ENCODE results near the gene ESR1. TPM values are rescaled to one million over a fixed set of nuclear protein-coding genes. Genes with fewer than 3 reads are reported as not detected.

ESR1 gene
- total and polyA plus RNA-seq, 2 donors (not counting 1 experiment from before 2014, with no cell fraction given), result 0.06 to 0.50 TPM

DNA sequence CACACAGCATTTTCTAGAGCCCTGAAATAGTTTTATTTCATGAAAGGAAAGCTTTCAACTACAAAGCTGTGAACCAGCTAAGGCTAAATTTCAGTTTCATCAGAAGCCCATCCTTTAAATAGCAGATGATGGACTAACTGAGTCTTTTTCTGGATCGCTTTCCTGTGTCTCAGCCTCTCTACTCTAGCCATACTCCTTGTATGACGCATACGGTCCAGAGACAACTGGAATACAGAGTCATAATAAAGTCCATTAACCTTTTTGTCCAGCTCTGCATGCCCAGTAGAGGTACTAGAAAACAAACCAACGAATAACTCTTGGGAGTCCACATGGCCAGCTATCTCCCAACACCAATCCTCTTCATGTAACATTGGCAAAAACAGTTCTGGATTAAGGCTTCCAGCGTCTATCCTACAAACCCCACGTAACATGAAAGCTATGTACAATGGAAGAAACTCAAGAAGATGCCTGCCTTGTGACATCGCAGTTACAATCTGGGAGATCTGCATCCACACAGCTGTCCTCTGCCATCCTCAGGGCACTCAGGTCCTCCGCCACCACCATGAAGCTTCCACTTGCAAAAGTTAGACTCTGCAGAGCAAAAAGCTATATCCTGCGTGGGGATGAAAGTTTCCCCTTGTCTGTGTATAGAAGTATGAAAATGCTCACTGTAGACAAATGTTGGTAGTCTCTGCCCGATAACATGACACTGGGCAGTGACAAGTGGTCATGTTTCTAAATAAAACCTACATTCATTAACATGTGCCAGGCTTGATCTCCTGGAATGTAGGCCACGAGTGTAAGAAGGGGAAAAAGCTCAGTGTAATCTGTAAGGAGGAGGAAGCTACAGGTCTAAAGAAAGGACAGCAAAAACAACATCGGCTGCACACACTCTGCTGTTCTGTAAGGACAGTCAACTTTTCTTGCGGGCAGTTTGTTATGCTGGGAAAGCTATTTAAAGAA is 360.4 kb downstream of the ESR1 start:
- no peak overlapping the region for H2AFZ ChIP-seq (ENCODE audit: low read length)
- no peak overlapping the region for H3K27ac ChIP-seq (ENCODE audit: insufficient read depth, low read length)
- no peaks in the 10 kb centered on the region for H4K20me1 ChIP-seq (ENCODE audit: control insufficient read depth, extremely low read depth, insufficient read depth, low read length)
- no peaks in the 10 kb centered on the region for H3K27me3 ChIP-seq (ENCODE audit: control insufficient read depth, insufficient read depth, low read length)
- no peak overlapping the region for H3K9ac ChIP-seq (ENCODE audit: insufficient read depth, low read length)
- no peak overlapping the region for H3K4me2 ChIP-seq (ENCODE audit: extremely low read depth, insufficient read depth, low read length)
- H3K9me3 ChIP-seq (ENCODE audit: control insufficient read depth, insufficient read depth, low read depth, low read length), result no peaks in the 10 kb centered on the region
- no peaks in the 10 kb centered on the region for H3K36me3 ChIP-seq (ENCODE audit: control insufficient read depth, insufficient read depth, low read length)
- H3K4me3 ChIP-seq (replicated peaks in 1 of 4; ENCODE audit: control extremely low read depth in 1 of 4, insufficient read depth in 1 of 4, low read depth in 3 of 4, low read length in 4 of 4), result no peak overlapping the region
- H3K79me2 ChIP-seq (ENCODE audit: control insufficient read depth, insufficient read depth, low read length), result no peaks in the 10 kb centered on the region
- no peak for DNase-seq (ENCODE audit: low read depth in 2 of 2)
- no peaks in the 10 kb centered on the region for H3K4me1 ChIP-seq (ENCODE audit: control insufficient read depth, extremely low read depth, insufficient read depth, low read length)
- TF ChIP-seq EZH2 (IDR thresholded peaks at IDR 0.05; ENCODE audit: low read length, missing control alignments), result no peak
- TF ChIP-seq, protein P1, sequence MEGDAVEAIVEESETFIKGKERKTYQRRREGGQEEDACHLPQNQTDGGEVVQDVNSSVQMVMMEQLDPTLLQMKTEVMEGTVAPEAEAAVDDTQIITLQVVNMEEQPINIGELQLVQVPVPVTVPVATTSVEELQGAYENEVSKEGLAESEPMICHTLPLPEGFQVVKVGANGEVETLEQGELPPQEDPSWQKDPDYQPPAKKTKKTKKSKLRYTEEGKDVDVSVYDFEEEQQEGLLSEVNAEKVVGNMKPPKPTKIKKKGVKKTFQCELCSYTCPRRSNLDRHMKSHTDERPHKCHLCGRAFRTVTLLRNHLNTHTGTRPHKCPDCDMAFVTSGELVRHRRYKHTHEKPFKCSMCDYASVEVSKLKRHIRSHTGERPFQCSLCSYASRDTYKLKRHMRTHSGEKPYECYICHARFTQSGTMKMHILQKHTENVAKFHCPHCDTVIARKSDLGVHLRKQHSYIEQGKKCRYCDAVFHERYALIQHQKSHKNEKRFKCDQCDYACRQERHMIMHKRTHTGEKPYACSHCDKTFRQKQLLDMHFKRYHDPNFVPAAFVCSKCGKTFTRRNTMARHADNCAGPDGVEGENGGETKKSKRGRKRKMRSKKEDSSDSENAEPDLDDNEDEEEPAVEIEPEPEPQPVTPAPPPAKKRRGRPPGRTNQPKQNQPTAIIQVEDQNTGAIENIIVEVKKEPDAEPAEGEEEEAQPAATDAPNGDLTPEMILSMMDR (conservative IDR thresholded peaks at IDR 0.05 in 1 of 2, IDR thresholded peaks at IDR 0.05 in 1 of 2; ENCODE audit: low read depth in 1 of 2, low read length in 2 of 2), result no peak

DNA sequence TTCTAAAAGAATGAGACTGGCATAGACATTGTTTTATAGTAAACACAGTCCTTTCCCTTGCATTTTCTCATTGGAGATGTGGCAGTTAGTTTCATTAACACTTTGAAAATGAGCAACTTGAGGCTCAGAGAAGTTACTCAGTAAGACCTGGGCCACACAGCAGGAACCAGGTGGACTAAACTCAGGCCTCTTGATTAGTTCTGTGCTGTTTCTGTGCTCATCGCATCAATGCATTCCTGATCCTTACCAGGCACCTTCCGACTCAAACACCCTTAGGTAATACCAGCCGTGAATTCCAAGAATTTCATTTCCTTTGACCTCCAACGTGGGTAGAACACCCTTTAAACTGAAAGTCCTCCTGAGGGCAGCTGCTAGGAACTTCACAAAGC is 362.8 kb downstream of the ESR1 start:
- Histone ChIP-seq H3K79me2 (ENCODE audit: control insufficient read depth, insufficient read depth, low read length) (no peaks in the 10 kb centered on the region), H4K20me1 (ENCODE audit: control insufficient read depth, extremely low read depth, insufficient read depth, low read length) (no peaks in the 10 kb centered on the region), H2AFZ (ENCODE audit: low read length) (no peak overlapping the region), H3K9me3 (ENCODE audit: control insufficient read depth, insufficient read depth, low read depth, low read length) (no peaks in the 10 kb centered on the region), H3K36me3 (ENCODE audit: control insufficient read depth, insufficient read depth, low read length) (no peaks in the 10 kb centered on the region), H3K27ac (ENCODE audit: insufficient read depth, low read length) (no peak overlapping the region), H3K4me1 (ENCODE audit: control insufficient read depth, extremely low read depth, insufficient read depth, low read length) (no peaks in the 10 kb centered on the region), H3K4me3 (replicated peaks in 1 of 4; ENCODE audit: control extremely low read depth in 1 of 4, insufficient read depth in 1 of 4, low read depth in 3 of 4, low read length in 4 of 4) (no peak overlapping the region), H3K27me3 (ENCODE audit: control insufficient read depth, insufficient read depth, low read length) (no peaks in the 10 kb centered on the region), H3K4me2 (ENCODE audit: extremely low read depth, insufficient read depth, low read length) (no peak overlapping the region), H3K9ac (ENCODE audit: insufficient read depth, low read length) (no peak overlapping the region)
- TF ChIP-seq, protein P1 (conservative IDR thresholded peaks at IDR 0.05 in 1 of 2, IDR thresholded peaks at IDR 0.05 in 1 of 2; ENCODE audit: low read depth in 1 of 2, low read length in 2 of 2), result no peak
- no peak for TF ChIP-seq EZH2 (IDR thresholded peaks at IDR 0.05; ENCODE audit: low read length, missing control alignments)
- DNase-seq (ENCODE audit: low read depth in 2 of 2), result no peak

- Histone ChIP-seq H3K9ac (ENCODE audit: insufficient read depth, low read length) (no peak overlapping the region), H3K9me3 (ENCODE audit: control insufficient read depth, insufficient read depth, low read depth, low read length) (no peaks in the 10 kb centered on the region), H3K27ac (ENCODE audit: insufficient read depth, low read length) (no peak overlapping the region), H3K36me3 (ENCODE audit: control insufficient read depth, insufficient read depth, low read length) (no peaks in the 10 kb centered on the region), H4K20me1 (ENCODE audit: control insufficient read depth, extremely low read depth, insufficient read depth, low read length) (no peaks in the 10 kb centered on the region), H3K4me3 (replicated peaks in 1 of 4; ENCODE audit: control extremely low read depth in 1 of 4, insufficient read depth in 1 of 4, low read depth in 3 of 4, low read length in 4 of 4) (no peak overlapping the region), H3K27me3 (ENCODE audit: control insufficient read depth, insufficient read depth, low read length) (no peaks in the 10 kb centered on the region), H3K4me1 (ENCODE audit: control insufficient read depth, extremely low read depth, insufficient read depth, low read length) (no peaks in the 10 kb centered on the region), H2AFZ (ENCODE audit: low read length) (no peak overlapping the region), H3K4me2 (ENCODE audit: extremely low read depth, insufficient read depth, low read length) (no peak overlapping the region), H3K79me2 (ENCODE audit: control insufficient read depth, insufficient read depth, low read length) (no peaks in the 10 kb centered on the region)
- peak; percentile 16 to 97 for DNase-seq (ENCODE audit: low read depth in 2 of 2)
- TF ChIP-seq, protein P1 (conservative IDR thresholded peaks at IDR 0.05 in 1 of 2, IDR thresholded peaks at IDR 0.05 in 1 of 2; ENCODE audit: low read depth in 1 of 2, low read length in 2 of 2), result no peak
- TF ChIP-seq EZH2 (IDR thresholded peaks at IDR 0.05; ENCODE audit: low read length, missing control alignments), result no peak
Measured at GRCh38 chr6:152170702-152171667, 363.5 kb downstream of the ESR1 start.

Data from fibroblast of lung (primary cell).